ENCODE measurements around the gene TMEM167A. TPM values are rescaled to one million over a fixed set of nuclear protein-coding genes. Genes with fewer than 3 reads are reported as not detected.
"Not testable (repeated sequence)": the region's sequence is repeated elsewhere in the genome, so short reads cannot be mapped to it uniquely, and the experiment has no call there.

The TMEM167A gene
- total and polyA plus RNA-seq, 2 donors (not counting 1 experiment from before 2014, with no cell fraction given): 54.0 to 89.0 TPM

DNA sequence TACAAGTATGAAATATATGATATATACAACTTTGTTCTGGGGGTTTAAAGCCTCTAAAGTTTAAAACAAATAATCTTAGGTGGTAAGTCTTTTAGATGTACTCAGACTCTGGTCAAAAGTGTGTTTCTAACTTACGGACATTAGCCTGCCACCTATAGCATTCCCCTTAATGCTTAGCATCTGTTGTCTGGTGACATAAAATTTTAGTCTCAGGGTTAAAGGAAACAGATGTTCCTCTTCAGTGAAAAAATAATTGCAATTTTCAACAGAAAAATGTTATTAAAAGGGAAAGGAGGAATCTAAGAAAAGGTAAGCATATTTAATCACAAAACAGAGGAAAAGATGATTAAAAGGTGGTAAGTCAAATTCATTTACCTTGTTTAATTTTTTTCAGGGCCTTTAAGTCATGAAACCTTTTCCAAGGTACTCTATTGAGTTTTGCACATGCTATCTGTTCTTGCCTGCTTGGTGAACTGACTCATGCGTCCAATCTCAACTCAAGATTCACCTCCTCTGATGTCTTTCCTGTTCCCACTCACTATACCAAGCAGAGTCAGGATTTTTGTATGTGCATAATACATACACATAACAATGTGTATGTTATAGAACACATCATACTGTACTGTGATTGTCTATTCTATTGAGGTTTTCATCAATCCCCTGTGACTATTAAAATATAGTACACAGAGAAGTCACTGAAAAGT is 7.9 kb downstream of the TMEM167A start:
- H4K20me1 ChIP-seq (ENCODE audit: control insufficient read depth, extremely low read depth, insufficient read depth, low read length): no peaks in the 10 kb centered on the region
- peak in 1 of 2 donors; percentile 34 for DNase-seq (ENCODE audit: low read depth in 2 of 2)
- no peak overlapping the region for H2AFZ ChIP-seq (ENCODE audit: low read length)
- H3K9me3 ChIP-seq (ENCODE audit: control insufficient read depth, insufficient read depth, low read depth, low read length): no peaks in the 10 kb centered on the region
- H3K36me3 ChIP-seq (ENCODE audit: control insufficient read depth, insufficient read depth, low read length): no peaks in the 10 kb centered on the region
- H3K4me2 ChIP-seq (ENCODE audit: extremely low read depth, insufficient read depth, low read length): no peak overlapping the region
- peaks cover 2% of the 10 kb centered on the region for H3K4me1 ChIP-seq (ENCODE audit: control insufficient read depth, extremely low read depth, insufficient read depth, low read length)
- no peak for TF ChIP-seq EZH2 (IDR thresholded peaks at IDR 0.05; ENCODE audit: low read length, missing control alignments)
- TF ChIP-seq, protein P1, sequence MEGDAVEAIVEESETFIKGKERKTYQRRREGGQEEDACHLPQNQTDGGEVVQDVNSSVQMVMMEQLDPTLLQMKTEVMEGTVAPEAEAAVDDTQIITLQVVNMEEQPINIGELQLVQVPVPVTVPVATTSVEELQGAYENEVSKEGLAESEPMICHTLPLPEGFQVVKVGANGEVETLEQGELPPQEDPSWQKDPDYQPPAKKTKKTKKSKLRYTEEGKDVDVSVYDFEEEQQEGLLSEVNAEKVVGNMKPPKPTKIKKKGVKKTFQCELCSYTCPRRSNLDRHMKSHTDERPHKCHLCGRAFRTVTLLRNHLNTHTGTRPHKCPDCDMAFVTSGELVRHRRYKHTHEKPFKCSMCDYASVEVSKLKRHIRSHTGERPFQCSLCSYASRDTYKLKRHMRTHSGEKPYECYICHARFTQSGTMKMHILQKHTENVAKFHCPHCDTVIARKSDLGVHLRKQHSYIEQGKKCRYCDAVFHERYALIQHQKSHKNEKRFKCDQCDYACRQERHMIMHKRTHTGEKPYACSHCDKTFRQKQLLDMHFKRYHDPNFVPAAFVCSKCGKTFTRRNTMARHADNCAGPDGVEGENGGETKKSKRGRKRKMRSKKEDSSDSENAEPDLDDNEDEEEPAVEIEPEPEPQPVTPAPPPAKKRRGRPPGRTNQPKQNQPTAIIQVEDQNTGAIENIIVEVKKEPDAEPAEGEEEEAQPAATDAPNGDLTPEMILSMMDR (conservative IDR thresholded peaks at IDR 0.05 in 1 of 2, IDR thresholded peaks at IDR 0.05 in 1 of 2; ENCODE audit: low read depth in 1 of 2, low read length in 2 of 2): no peak
- no peak overlapping the region for H3K4me3 ChIP-seq (replicated peaks in 1 of 4; ENCODE audit: control extremely low read depth in 1 of 4, insufficient read depth in 1 of 4, low read depth in 3 of 4, low read length in 4 of 4)
- no peak overlapping the region for H3K27ac ChIP-seq (ENCODE audit: insufficient read depth, low read length)
- H3K79me2 ChIP-seq (ENCODE audit: control insufficient read depth, insufficient read depth, low read length): peaks cover 89% of the 10 kb centered on the region
- no peaks in the 10 kb centered on the region for H3K27me3 ChIP-seq (ENCODE audit: control insufficient read depth, insufficient read depth, low read length)
- no peak overlapping the region for H3K9ac ChIP-seq (ENCODE audit: insufficient read depth, low read length)

DNA sequence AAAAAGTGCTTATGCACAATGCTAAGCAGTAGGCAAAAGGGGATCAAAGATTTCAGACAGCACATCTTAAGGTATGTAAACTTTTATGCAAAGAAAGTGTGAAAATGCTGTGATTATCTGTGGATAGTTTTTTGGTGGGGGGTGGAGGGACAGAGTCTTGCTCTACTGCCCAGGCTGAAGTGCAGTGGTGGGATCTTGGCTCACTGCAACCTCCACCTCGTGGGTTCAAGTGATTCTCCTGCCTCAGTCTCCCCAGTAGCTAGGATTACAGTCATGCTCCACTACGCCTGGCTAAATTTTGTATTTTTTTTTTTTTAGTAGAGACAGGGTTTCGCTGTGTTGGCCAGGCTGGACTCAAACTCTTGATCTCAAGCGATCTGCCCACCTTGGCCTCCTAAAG is 9.8 kb downstream of the TMEM167A start:
- not testable (repeated sequence) for H3K27ac ChIP-seq (ENCODE audit: insufficient read depth, low read length); DNase-seq (ENCODE audit: low read depth in 2 of 2); H2AFZ ChIP-seq (ENCODE audit: low read length); H3K36me3 ChIP-seq (ENCODE audit: control insufficient read depth, insufficient read depth, low read length); H3K4me2 ChIP-seq (ENCODE audit: extremely low read depth, insufficient read depth, low read length); H3K4me3 ChIP-seq (replicated peaks in 1 of 4; ENCODE audit: control extremely low read depth in 1 of 4, insufficient read depth in 1 of 4, low read depth in 3 of 4, low read length in 4 of 4); H3K9me3 ChIP-seq (ENCODE audit: control insufficient read depth, insufficient read depth, low read depth, low read length); H4K20me1 ChIP-seq (ENCODE audit: control insufficient read depth, extremely low read depth, insufficient read depth, low read length); H3K9ac ChIP-seq (ENCODE audit: insufficient read depth, low read length); H3K4me1 ChIP-seq (ENCODE audit: control insufficient read depth, extremely low read depth, insufficient read depth, low read length); H3K27me3 ChIP-seq (ENCODE audit: control insufficient read depth, insufficient read depth, low read length)
- peaks cover 81% of the 10 kb centered on the region for H3K79me2 ChIP-seq (ENCODE audit: control insufficient read depth, insufficient read depth, low read length)

DNA sequence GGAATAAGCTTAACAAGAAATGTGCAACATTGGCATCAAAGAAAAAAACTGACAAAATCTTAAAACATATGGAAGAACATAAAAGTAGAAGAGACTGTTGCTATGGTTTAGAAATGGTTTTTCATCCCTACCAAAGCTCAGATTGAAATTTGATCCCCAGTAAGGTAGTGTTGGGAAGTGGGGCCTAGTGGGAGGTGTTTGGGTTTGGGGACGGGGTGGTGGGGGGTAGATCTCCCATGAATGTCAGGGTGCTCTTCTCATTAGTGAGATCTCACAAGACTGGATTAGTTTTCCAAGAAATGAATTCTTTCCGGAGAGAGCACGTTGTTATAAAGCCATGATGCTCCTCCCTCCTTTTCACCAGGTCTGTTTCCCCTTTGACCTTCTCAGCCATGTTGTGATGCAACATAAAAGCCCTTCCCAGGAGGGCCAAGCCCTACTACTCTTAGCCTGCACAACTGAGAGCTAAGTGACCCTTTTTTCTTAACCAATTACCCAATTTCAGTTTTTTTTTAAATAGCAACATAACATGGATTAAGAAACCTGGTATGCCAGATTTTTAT is 10.6 kb downstream of the TMEM167A start:
- Histone ChIP-seq H3K4me2 (ENCODE audit: extremely low read depth, insufficient read depth, low read length) (no peak overlapping the region), H3K9ac (ENCODE audit: insufficient read depth, low read length) (no peak overlapping the region), H2AFZ (ENCODE audit: low read length) (no peak overlapping the region), H3K4me3 (replicated peaks in 1 of 4; ENCODE audit: control extremely low read depth in 1 of 4, insufficient read depth in 1 of 4, low read depth in 3 of 4, low read length in 4 of 4) (no peak overlapping the region), H4K20me1 (ENCODE audit: control insufficient read depth, extremely low read depth, insufficient read depth, low read length) (no peaks in the 10 kb centered on the region), H3K79me2 (ENCODE audit: control insufficient read depth, insufficient read depth, low read length) (peaks cover 76% of the 10 kb centered on the region), H3K4me1 (ENCODE audit: control insufficient read depth, extremely low read depth, insufficient read depth, low read length) (peaks cover 2% of the 10 kb centered on the region), H3K36me3 (ENCODE audit: control insufficient read depth, insufficient read depth, low read length) (no peaks in the 10 kb centered on the region), H3K27me3 (ENCODE audit: control insufficient read depth, insufficient read depth, low read length) (no peaks in the 10 kb centered on the region), H3K9me3 (ENCODE audit: control insufficient read depth, insufficient read depth, low read depth, low read length) (no peaks in the 10 kb centered on the region), H3K27ac (ENCODE audit: insufficient read depth, low read length) (no peak overlapping the region)
- DNase-seq (ENCODE audit: low read depth in 2 of 2): no peak
- TF ChIP-seq, protein P1 (conservative IDR thresholded peaks at IDR 0.05 in 1 of 2, IDR thresholded peaks at IDR 0.05 in 1 of 2; ENCODE audit: low read depth in 1 of 2, low read length in 2 of 2): no peak
- TF ChIP-seq EZH2 (IDR thresholded peaks at IDR 0.05; ENCODE audit: low read length, missing control alignments): no peak

Data from fibroblast of lung (primary cell).